ENCODE measurements around the gene GRIN2D. TPM values are rescaled to one million over a fixed set of nuclear protein-coding genes. Genes with fewer than 3 reads are reported as not detected.

GRIN2D gene
- polyA plus RNA-seq, 3 donors from 2014 or later = not detected

- Mint-ChIP-seq H3K4me3 (peak overlapping the region in 4 of 5 donors; percentile 21 to 81 (median 63)), H3K27me3 (ENCODE audit: low read depth in 3 of 3) (peaks cover 4 to 14% (median 8%) of the 10 kb centered on the region in 3 donors), H3K9me3 (peaks cover 0 to 1% (median 0%) of the 10 kb centered on the region in 6 donors), H3K4me1 (peaks cover 22 to 24% of the 10 kb centered on the region in 2 donors), H3K36me3 (no peaks in the 10 kb centered on the region), H3K27ac (no peak overlapping the region)
- DNase-seq = peak; percentile 58 to 65 (median 62)
These were observed 21.9 kb downstream of the GRIN2D start for GRCh38 chr19:48415395-48415794.

DNA sequence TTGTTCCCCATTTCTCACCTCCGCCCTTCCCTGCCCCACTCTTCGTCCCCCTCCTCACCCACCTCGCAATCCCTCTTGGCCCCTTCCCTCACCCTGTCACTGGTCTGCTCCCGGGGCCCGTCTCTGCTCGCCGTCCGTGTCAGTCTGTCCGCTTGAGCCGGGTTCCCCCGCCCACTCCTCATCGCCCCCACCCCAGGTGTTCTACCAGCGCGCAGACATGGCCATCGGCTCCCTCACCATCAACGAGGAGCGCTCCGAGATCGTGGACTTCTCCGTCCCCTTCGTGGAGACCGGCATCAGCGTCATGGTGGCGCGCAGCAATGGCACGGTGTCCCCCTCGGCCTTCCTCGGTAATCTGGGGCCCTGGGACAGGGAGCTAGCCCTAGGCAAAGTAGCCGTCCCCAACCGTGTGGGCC, 22.3 kb downstream of the GRIN2D start:
- Mint-ChIP-seq H3K36me3 (no peaks in the 10 kb centered on the region), H3K4me1 (peaks cover 22 to 24% of the 10 kb centered on the region in 2 donors), H3K27me3 (ENCODE audit: low read depth in 3 of 3) (peaks cover 4 to 14% (median 8%) of the 10 kb centered on the region in 3 donors), H3K9me3 (peaks cover 0 to 1% (median 0%) of the 10 kb centered on the region in 6 donors), H3K4me3 (peak overlapping the region in 3 of 5 donors; percentile 3 to 57 (median 48)), H3K27ac (no peak overlapping the region)
- DNase-seq = no peak

DNA sequence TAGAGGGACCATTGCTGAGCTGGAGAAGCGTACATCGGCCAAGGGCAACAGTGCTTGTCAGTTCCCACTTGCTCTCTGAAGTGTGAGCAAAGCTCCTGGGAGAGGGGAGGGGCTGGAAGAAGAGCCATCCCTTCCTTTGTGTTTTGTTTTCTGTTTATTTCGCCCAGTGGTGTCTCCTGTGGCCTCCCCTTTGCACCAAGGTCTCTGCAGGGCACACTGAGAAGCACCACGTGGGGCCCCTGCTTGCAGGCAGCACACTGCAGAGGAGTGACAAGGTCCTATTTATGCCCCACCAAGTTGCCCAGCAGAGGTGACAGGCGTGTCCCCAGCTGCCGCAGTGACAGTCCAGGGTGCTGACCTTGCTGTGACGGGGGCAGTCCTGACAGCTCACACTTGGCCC, 24.0 kb downstream of the GRIN2D start:
- DNase-seq = no peak
- Mint-ChIP-seq H3K9me3 (peaks cover 0 to 1% (median 0%) of the 10 kb centered on the region in 6 donors), H3K27me3 (ENCODE audit: low read depth in 3 of 3) (peaks cover 6 to 16% (median 12%) of the 10 kb centered on the region in 3 donors), H3K4me1 (peaks cover 22 to 24% of the 10 kb centered on the region in 2 donors), H3K36me3 (no peaks in the 10 kb centered on the region), H3K4me3 (no peak overlapping the region), H3K27ac (peak overlapping the region in 1 of 6 donors; percentile 49)

DNA sequence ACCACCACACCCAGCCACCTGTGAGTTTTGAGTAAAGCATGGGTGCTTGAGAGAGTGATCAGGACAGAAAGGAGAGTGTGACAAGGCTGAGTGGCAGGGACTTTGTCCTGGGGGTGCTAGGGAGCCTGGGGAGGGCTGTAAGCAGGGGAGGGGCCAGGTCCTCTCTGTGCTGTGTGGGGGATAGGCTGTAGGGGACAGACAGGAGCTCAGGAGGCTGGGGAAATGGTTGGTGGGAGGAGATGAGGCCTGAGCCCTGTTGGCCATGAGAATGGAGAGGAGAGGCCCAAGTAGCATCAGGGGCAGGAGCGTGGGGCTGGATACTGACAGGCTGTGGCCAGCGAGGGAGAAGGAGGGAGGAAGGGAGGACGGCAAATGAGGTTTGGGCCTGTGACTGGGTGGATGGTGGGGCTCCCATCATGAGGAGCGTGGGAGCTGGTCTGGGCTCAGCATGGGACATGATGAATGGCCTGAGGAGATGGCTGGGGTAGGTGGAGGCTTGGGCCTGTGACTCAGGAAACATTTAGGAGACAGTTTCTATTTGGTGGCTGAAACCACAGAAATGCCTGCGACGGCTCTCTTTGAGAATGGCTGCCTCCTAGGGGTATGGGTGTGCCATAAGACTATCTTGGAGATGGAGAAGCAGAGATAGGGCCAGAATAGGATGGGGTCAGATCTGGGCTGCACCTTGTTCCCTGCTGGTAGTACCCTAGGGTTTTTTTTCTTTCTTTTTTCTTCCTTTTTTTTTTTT, 25.0 kb downstream of the GRIN2D start:
- no peaks in the 10 kb centered on the region for H3K36me3 Mint-ChIP-seq
- peaks cover 0 to 1% (median 0%) of the 10 kb centered on the region in 6 donors for H3K9me3 Mint-ChIP-seq
- DNase-seq = peak in 1 of 3 donors; percentile 27
- H3K27me3 Mint-ChIP-seq (ENCODE audit: low read depth in 3 of 3) = peaks cover 6 to 16% (median 12%) of the 10 kb centered on the region in 3 donors
- peaks cover 22 to 24% of the 10 kb centered on the region in 2 donors for H3K4me1 Mint-ChIP-seq
- H3K4me3 Mint-ChIP-seq = peak overlapping the region; percentile 80 to 90 (median 87)
- peak overlapping the region; percentile 68 to 91 (median 87) for H3K27ac Mint-ChIP-seq

DNA sequence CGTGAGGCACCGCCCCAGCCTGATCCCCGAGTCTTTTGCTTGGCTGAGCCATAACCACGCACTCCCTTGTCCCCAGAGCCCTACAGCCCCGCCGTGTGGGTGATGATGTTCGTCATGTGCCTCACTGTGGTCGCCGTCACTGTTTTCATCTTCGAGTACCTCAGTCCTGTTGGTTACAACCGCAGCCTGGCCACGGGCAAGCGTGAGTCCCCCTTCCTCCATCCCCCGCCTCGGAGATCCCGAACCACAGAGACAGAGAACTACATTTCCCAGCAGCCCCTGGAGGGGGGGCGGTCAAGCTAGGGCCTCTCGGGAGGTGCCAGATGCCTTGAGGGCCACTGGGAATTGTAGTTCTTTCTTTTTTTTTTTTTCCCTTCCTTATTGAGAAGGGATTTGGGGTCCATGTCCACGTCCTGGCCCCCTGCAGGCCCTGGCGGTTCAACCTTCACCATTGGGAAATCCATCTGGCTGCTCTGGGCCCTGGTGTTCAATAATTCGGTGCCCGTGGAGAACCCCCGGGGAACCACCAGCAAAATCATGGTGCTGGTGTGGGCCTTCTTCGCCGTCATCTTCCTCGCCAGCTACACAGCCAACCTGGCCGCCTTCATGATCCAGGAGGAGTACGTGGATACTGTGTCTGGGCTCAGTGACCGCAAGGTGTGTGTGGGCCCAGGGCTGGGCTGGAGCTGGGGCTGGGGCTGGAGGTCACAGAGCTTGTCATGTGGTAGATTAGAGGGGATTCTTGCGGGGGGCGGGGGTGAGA, 25.9 kb downstream of the GRIN2D start:
- no peaks in the 10 kb centered on the region for H3K36me3 Mint-ChIP-seq
- H3K27me3 Mint-ChIP-seq (ENCODE audit: low read depth in 3 of 3) = peaks cover 6 to 16% (median 13%) of the 10 kb centered on the region in 3 donors
- peak overlapping the region; percentile 68 to 91 (median 87) for H3K27ac Mint-ChIP-seq
- H3K4me3 Mint-ChIP-seq = peak overlapping the region; percentile 80 to 90 (median 87)
- H3K4me1 Mint-ChIP-seq = peaks cover 22 to 24% of the 10 kb centered on the region in 2 donors
- peaks cover 0 to 1% (median 0%) of the 10 kb centered on the region in 6 donors for H3K9me3 Mint-ChIP-seq
- DNase-seq = peak; percentile 77 to 81 (median 81)

DNA sequence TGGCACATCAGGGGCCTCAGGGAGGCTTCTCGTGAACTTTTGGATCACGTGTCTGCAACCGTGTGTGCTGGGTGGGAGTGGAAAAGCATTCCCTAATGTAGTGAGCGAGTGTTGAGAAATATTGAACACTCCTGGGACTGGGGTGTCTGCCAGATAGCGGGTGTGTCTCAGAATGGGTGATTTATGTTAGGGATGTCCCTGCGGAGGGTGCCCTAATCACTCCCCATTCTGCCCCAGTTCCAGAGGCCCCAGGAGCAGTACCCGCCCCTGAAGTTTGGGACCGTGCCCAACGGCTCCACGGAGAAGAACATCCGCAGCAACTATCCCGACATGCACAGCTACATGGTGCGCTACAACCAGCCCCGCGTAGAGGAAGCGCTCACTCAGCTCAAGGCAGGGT, 28.1 kb downstream of the GRIN2D start:
- Mint-ChIP-seq H3K4me3 (no peak overlapping the region), H3K36me3 (no peaks in the 10 kb centered on the region), H3K9me3 (peaks cover 0 to 1% (median 0%) of the 10 kb centered on the region in 6 donors), H3K27me3 (ENCODE audit: low read depth in 3 of 3) (peaks cover 6 to 14% (median 13%) of the 10 kb centered on the region in 3 donors), H3K4me1 (peaks cover 9 to 16% of the 10 kb centered on the region in 2 donors), H3K27ac (no peak overlapping the region)
- DNase-seq = no peak

DNA sequence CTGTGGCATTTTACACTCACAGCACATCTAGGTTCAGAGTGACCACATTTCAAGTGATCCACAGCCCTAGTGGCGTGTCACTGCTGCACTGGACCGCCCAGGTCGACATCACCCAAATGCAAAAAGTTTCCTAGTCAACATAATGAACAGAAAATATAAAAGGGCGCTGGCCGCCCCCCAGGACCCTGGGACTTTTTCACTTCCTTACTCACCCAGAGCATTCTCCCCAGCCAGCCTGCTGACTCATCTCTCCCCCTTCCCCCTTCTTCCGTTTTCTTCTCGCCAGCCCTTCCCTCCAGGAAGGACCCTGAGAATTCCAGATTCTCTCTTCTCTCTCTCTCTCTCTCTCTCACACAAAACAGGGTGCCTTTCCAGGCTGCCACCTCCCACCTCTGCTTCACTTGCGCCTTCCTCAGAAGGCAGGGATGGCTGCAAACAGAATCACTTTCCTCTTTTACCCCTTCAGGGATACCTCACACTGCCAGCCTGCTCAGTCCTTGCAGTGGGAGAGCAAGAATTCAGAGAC, 31.3 kb downstream of the GRIN2D start:
- Mint-ChIP-seq H3K4me3 (peak overlapping the region in 1 of 5 donors; percentile 2), H3K27ac (no peak overlapping the region), H3K36me3 (no peaks in the 10 kb centered on the region), H3K9me3 (no peaks in the 10 kb centered on the region), H3K4me1 (no peaks in the 10 kb centered on the region), H3K27me3 (ENCODE audit: low read depth in 3 of 3) (peaks cover 5 to 6% (median 6%) of the 10 kb centered on the region in 3 donors)
- no peak for DNase-seq

GRCh38 chr19:48428670-48429069, 35.2 kb downstream of the GRIN2D start:
- Mint-ChIP-seq H3K36me3 (no peaks in the 10 kb centered on the region), H3K4me3 (no peak overlapping the region), H3K27ac (no peak overlapping the region), H3K4me1 (no peaks in the 10 kb centered on the region), H3K9me3 (peaks cover 0 to 1% (median 0%) of the 10 kb centered on the region in 6 donors), H3K27me3 (ENCODE audit: low read depth in 3 of 3) (peaks cover 3 to 4% (median 3%) of the 10 kb centered on the region in 3 donors)
- no peak for DNase-seq

- H3K4me3 Mint-ChIP-seq = no peak overlapping the region
- no peak overlapping the region for H3K27ac Mint-ChIP-seq
- DNase-seq = no peak
- H3K4me1 Mint-ChIP-seq = no peaks in the 10 kb centered on the region
- no peaks in the 10 kb centered on the region for H3K36me3 Mint-ChIP-seq
- H3K27me3 Mint-ChIP-seq (ENCODE audit: low read depth in 3 of 3) = peaks cover 0 to 10% (median 4%) of the 10 kb centered on the region in 3 donors
- H3K9me3 Mint-ChIP-seq = peaks cover 0 to 1% (median 0%) of the 10 kb centered on the region in 6 donors
These were observed 39.9 kb downstream of the GRIN2D start for GRCh38 chr19:48433337-48433736.

- no peaks in the 10 kb centered on the region for H3K4me1 Mint-ChIP-seq
- H3K4me3 Mint-ChIP-seq = no peak overlapping the region
- peaks cover 0 to under 1% (median 0%) of the 10 kb centered on the region in 6 donors for H3K9me3 Mint-ChIP-seq
- peaks cover 0 to 3% (median 0%) of the 10 kb centered on the region in 3 donors for H3K36me3 Mint-ChIP-seq
- H3K27me3 Mint-ChIP-seq (ENCODE audit: low read depth in 3 of 3) = peaks cover 8 to 23% (median 10%) of the 10 kb centered on the region in 3 donors
- H3K27ac Mint-ChIP-seq = no peak overlapping the region
- DNase-seq = no peak
These were observed 43.1 kb downstream of the GRIN2D start for GRCh38 chr19:48436586-48436985.

- peaks cover 20 to 39% (median 23%) of the 10 kb centered on the region in 3 donors for H3K27me3 Mint-ChIP-seq (ENCODE audit: low read depth in 3 of 3)
- no peaks in the 10 kb centered on the region for H3K9me3 Mint-ChIP-seq
- DNase-seq = no peak
- peaks cover 23 to 24% of the 10 kb centered on the region in 2 donors for H3K4me1 Mint-ChIP-seq
- H3K27ac Mint-ChIP-seq = no peak overlapping the region
- H3K4me3 Mint-ChIP-seq = peak overlapping the region in 4 of 5 donors; percentile 24 to 47 (median 36)
- peaks cover 0 to 3% (median 3%) of the 10 kb centered on the region in 3 donors for H3K36me3 Mint-ChIP-seq
These were observed 48.0 kb downstream of the GRIN2D start for GRCh38 chr19:48441360-48442050.

DNA sequence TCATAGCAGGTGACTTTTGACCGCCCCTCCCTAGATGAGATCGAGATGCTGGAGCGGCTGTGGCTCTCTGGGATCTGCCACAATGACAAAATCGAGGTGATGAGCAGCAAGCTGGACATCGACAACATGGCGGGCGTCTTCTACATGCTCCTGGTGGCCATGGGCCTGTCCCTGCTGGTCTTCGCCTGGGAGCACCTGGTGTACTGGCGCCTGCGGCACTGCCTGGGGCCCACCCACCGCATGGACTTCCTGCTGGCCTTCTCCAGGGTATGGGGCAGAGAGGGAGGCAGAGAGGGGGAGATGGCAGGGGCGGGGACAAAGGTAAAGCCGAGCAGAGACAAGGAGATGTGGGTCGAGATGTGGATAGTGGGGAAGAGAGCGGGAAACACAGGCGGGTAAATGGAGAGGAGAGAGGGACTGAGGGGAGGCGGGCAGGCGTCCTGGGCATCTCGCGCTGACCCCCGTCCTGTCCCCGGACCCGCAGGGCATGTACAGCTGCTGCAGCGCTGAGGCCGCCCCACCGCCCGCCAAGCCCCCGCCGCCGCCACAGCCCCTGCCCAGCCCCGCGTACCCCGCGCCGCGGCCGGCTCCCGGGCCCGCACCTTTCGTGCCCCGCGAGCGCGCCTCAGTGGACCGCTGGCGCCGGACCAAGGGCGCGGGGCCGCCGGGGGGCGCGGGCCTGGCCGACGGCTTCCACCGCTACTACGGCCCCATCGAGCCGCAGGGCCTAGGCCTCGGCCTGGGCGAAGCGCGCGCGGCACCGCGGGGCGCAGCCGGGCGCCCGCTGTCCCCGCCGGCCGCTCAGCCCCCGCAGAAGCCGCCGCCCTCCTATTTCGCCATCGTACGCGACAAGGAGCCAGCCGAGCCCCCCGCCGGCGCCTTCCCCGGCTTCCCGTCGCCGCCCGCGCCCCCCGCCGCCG, 48.9 kb downstream of the GRIN2D start:
- Mint-ChIP-seq H3K27ac (peak overlapping the region in 1 of 6 donors; percentile 71), H3K27me3 (ENCODE audit: low read depth in 3 of 3) (peaks cover 20 to 36% (median 23%) of the 10 kb centered on the region in 3 donors), H3K9me3 (no peaks in the 10 kb centered on the region)

More for the DNA sequence above, 48.9 kb downstream of the GRIN2D start:
- DNase-seq = no peak
- Mint-ChIP-seq H3K4me1 (peaks cover 24 to 26% of the 10 kb centered on the region in 2 donors), H3K4me3 (peak overlapping the region in 4 of 5 donors; percentile 17 to 61 (median 44)), H3K36me3 (peaks cover 0 to 4% (median 3%) of the 10 kb centered on the region in 3 donors)

Measured in immature natural killer cell (primary cell).